GM21619 (cell line): ENCODE data around the gene C1D.
"Not testable (repeated sequence)": the region's sequence is repeated elsewhere in the genome, so short reads cannot be mapped to it uniquely, and the experiment has no call there.

Experiments used
- ATAC-seq: cut with Tn5 transposase; IDR thresholded peaks from one replicate; pipeline ENCODE4 v1.9.1; 2021; ENCODE audit not compliant: unreplicated experiment

Gene C1D

DNA sequence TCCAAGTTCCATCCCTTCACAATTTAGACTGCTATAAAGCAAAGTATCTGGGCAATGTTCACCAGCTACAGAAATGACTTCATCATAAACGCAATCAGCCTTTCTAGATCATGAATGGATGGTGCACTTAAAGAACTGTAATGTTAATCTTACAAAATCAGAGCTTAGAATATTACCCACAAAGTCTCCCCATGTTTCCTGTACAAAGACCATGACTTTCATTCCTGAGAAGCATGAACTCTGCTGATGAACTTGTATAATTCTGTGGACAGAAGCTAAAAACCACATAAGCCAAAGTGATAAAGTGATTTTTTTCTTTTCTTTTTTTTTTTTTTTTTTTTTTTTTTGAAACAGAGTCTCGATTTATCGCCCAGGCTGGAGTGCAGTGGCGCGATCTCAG lies 53.3 kb downstream of the C1D start:
- no peak for ATAC-seq

GRCh38 chr2:68000170-68000825 lies 62.5 kb downstream of the C1D start:
- no peak for ATAC-seq

DNA sequence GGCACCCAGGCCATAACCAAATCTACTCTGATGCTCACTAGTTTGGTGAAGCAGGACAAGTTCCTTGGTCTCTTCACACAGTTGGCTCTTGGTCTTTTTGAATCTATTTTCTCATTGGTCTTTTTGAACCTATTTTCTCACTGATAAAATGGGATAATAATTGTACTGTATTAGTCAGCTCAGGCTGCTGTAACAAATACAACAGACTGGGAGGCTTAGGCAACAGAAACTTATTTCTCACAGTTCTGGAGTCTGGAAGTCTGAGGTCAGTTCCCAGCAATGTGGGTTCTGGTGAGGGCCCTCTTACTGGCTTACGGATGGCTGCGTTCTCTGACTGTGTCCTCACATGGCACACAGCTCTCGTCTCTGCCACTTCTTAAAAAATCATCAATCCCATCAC lies 63.5 kb downstream of the C1D start:
- no peak for ATAC-seq

- ATAC-seq: no peak
Measured at GRCh38 chr2:67997903-67998302, 64.9 kb downstream of the C1D start.

DNA sequence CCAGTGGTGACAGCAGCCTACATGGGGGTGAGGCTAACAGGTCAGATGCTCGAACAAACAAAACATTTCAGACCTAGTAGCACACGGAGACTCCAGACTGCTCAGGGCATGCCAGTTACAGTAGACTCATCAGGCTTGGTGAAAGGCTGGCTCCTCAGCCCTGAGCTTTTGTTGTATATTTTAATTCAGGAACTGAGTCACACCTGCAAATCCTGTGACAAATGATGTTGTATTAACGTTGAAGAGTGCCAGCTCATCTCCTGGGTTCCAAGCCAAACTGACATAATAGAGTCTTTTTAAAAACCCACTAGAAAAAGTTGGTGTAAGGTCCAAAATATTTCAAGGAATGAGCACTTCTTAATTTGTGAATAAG lies 65.3 kb downstream of the C1D start:
- no peak for ATAC-seq

DNA sequence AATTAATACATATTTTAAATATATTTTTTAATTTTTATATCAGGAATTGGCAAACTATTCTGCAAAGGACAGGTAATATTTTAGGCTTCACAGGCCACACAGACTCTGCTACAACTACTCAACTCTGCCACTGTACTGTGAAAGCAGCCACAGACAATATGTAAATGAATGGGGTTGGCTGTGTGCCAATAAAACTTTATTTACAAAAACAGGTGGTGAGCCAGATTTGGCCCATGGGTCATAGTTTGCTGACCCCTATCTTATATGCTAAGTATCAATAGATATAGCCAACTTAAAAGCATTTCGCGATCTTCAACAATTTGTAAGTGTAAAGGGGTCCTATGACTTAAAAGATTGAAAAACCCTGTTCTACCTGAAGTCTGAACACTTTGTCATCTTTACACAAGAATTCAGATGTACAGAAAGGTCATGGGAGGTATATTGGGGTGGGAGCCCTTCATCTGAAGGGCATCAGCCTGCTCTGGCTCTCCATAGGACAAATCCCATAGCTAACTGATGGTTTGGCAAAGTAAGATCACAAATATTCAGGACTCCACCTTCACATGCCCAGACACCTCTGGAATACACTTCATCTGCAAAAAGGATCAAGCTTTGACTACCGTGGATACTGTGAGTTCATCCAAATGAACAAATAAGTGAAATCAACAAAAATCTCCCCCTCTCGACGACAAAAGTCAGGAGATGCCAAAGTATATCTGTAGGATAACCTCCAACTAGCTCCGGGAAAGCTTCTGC lies 65.9 kb downstream of the C1D start:
- ATAC-seq: no peak

GRCh38 chr2:67994716-67995115 lies 68.1 kb downstream of the C1D start:
- no peak for ATAC-seq

GRCh38 chr2:67994069-67994468 lies 68.7 kb downstream of the C1D start:
- not testable (repeated sequence) for ATAC-seq

DNA sequence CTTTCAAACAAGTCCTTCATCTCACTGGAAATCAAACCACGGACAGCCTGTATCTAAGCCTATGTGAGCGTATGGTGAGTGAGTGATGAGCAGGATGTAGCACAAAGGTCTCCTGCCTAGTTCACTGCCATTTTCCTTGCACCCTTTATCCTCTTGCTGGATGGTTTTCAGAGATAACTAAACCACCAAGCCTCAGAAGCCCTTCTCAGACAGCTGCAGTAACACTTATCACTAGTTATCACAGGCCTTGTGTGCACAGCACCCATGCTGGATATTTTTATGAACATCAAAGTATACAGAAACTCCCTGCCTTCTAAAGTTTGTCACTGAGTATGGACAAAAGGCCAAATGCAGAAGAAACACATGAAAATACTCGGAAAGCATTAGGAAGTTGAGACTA lies 69.5 kb downstream of the C1D start:
- ATAC-seq: no peak

GRCh38 chr2:67991456-67991855 lies 71.3 kb downstream of the C1D start:
- no peak for ATAC-seq
